GM13977 (cell line): ENCODE results near the gene RFX7.

Source experiments
- DNase-seq: peaks from one replicate; pipeline ENCODE4 v3.0.0; 2012; ENCODE audit warnings: low spot score
- CTCF ChIP-seq: IDR thresholded peaks from 2 replicates; pipeline ENCODE4 v1.5.1; 2012; ENCODE audit warnings: mild to moderate bottlenecking, control low read depth; ENCODE audit not compliant: insufficient read depth; ENCODE audit errors: extremely low read depth, missing control alignments
- in situ Hi-C: fragments of 300-500 bp; cut with MboI; formaldehyde crosslinking; loops from one replicate; pipeline ENCODE4 v1.12.0; 2022; ENCODE audit warnings: low sequenced_read_pairs, low pct_unique_long_range_greater_than_20kb, mixed read lengths, inconsistent platforms; ENCODE audit not compliant: unreplicated experiment

Gene RFX7

GRCh38 chr15:56180851-56181250 lies 62.8 kb downstream of the RFX7 start:
- TF ChIP-seq CTCF: no peak
- no peak for DNase-seq
- in situ Hi-C loops: no loop called here

- no peak for TF ChIP-seq CTCF
- in situ Hi-C loops: no loop called here
- DNase-seq: no peak
Measured at GRCh38 chr15:56176996-56177395, 66.7 kb downstream of the RFX7 start.

- DNase-seq: no peak
- TF ChIP-seq CTCF: no peak
- in situ Hi-C loops: no loop called here
Measured at GRCh38 chr15:56175788-56176187, 67.9 kb downstream of the RFX7 start.

GRCh38 chr15:56174649-56175048 lies 69.0 kb downstream of the RFX7 start:
- no peak for TF ChIP-seq CTCF
- in situ Hi-C loops: no loop called here
- DNase-seq: no peak

GRCh38 chr15:56168394-56168793 lies 75.3 kb downstream of the RFX7 start:
- no peak for TF ChIP-seq CTCF
- no peak for DNase-seq
- in situ Hi-C loops: no loop called here

- in situ Hi-C loops: no loop called here
- no peak for TF ChIP-seq CTCF
- no peak for DNase-seq
Measured at GRCh38 chr15:56165234-56165633, 78.4 kb downstream of the RFX7 start.

- in situ Hi-C loops: no loop called here
- no peak for DNase-seq
- no peak for TF ChIP-seq CTCF
Measured at GRCh38 chr15:56160966-56161365, 82.7 kb downstream of the RFX7 start.
